Mammary epithelial cell (primary cell): Measurements from ENCODE around the gene TIA1.

Source experiments
- EZH2 ChIP-seq: IDR thresholded peaks from 2 replicates; pipeline ENCODE4 v1.6.1; 2012; ENCODE audit warnings: low read length, inconsistent platforms, borderline replicate concordance
- TF ChIP-seq, protein P1 (sequence below), 2 donors: IDR thresholded peaks in 1 of 2; conservative IDR thresholded peaks in 1 of 2; 2 replicates each; pipeline ENCODE4 v1.5.1; 2011 to 2012; ENCODE audit warnings: inconsistent platforms in 2 of 2, low read length in 2 of 2, mild to moderate bottlenecking in 2 of 2, control low read depth in 1 of 2, low read depth in 1 of 2; ENCODE audit not compliant: insufficient read depth in 1 of 2; ENCODE audit errors: extremely low read depth in 1 of 2

DNA sequence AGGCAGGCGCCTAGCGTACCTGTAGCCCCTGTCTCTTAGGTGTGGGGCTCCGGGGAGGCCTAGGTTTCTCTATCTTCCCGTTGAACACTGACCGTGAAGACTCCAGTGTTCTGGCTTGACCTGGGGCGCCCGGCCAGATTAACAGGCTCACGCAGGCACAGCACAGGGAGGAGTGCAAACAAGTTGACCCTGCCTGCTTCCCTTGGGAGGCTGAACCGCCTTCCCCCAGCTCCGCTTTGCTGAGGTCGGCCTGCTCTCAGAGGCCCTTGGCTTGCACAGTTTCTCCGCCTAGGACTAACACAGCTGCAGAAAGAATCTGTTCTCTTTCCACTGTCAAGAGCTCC lies 10.1 kb upstream of the TIA1 start:
- TF ChIP-seq, protein P1, sequence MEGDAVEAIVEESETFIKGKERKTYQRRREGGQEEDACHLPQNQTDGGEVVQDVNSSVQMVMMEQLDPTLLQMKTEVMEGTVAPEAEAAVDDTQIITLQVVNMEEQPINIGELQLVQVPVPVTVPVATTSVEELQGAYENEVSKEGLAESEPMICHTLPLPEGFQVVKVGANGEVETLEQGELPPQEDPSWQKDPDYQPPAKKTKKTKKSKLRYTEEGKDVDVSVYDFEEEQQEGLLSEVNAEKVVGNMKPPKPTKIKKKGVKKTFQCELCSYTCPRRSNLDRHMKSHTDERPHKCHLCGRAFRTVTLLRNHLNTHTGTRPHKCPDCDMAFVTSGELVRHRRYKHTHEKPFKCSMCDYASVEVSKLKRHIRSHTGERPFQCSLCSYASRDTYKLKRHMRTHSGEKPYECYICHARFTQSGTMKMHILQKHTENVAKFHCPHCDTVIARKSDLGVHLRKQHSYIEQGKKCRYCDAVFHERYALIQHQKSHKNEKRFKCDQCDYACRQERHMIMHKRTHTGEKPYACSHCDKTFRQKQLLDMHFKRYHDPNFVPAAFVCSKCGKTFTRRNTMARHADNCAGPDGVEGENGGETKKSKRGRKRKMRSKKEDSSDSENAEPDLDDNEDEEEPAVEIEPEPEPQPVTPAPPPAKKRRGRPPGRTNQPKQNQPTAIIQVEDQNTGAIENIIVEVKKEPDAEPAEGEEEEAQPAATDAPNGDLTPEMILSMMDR (conservative IDR thresholded peaks at IDR 0.05 in 1 of 2, IDR thresholded peaks at IDR 0.05 in 1 of 2; ENCODE audit: extremely low read depth in 1 of 2, insufficient read depth in 1 of 2, low read depth in 1 of 2, low read length in 2 of 2) = no peak
- no peak for TF ChIP-seq EZH2
